NCI-H1105 treated with DMSO at 0.1 percent for 48 hours (cell line): ENCODE data around the gene NRF1.
"Not testable (repeated sequence)": the region's sequence is repeated elsewhere in the genome, so short reads cannot be mapped to it uniquely, and the experiment has no call there.

Experiments
- DNase-seq: peaks from one replicate; lab custom pipeline; 2025; lab: John Stamatoyannopoulos, UW

NRF1 gene

GRCh38 chr7:129649128-129649690 lies 37.7 kb downstream of the NRF1 start:
- DNase-seq = no peak

- DNase-seq = no peak
Observed at GRCh38 chr7:129650056-129650758, 38.7 kb downstream of the NRF1 start.

GRCh38 chr7:129652914-129653313 lies 41.4 kb downstream of the NRF1 start:
- no peak for DNase-seq

- no peak for DNase-seq
Observed at GRCh38 chr7:129655811-129656210, 44.3 kb downstream of the NRF1 start.

- no peak for DNase-seq
Observed at GRCh38 chr7:129657363-129657762, 45.8 kb downstream of the NRF1 start.

GRCh38 chr7:129659907-129660306 lies 48.4 kb downstream of the NRF1 start:
- not testable (repeated sequence) for DNase-seq

- DNase-seq = no peak
Observed at GRCh38 chr7:129661645-129662182, 50.2 kb downstream of the NRF1 start.

GRCh38 chr7:129663240-129663639 lies 51.7 kb downstream of the NRF1 start:
- not testable (repeated sequence) for DNase-seq

- peak; percentile 67 for DNase-seq
Observed at GRCh38 chr7:129664029-129665012, 52.8 kb downstream of the NRF1 start.

- DNase-seq = no peak
Observed at GRCh38 chr7:129665013-129665401, 53.5 kb downstream of the NRF1 start.

- DNase-seq = no peak
Observed at GRCh38 chr7:129667116-129667515, 55.6 kb downstream of the NRF1 start.

- DNase-seq = no peak
Observed at GRCh38 chr7:129667551-129667950, 56.0 kb downstream of the NRF1 start.

GRCh38 chr7:129669901-129670300 lies 58.4 kb downstream of the NRF1 start:
- DNase-seq = no peak

GRCh38 chr7:129670656-129671055 lies 59.1 kb downstream of the NRF1 start:
- no peak for DNase-seq

GRCh38 chr7:129671266-129671665 lies 59.7 kb downstream of the NRF1 start:
- no peak for DNase-seq

- not testable (repeated sequence) for DNase-seq
Observed at GRCh38 chr7:129674475-129674874, 63.0 kb downstream of the NRF1 start.

- no peak for DNase-seq
Observed at GRCh38 chr7:129675521-129675920, 64.0 kb downstream of the NRF1 start.

GRCh38 chr7:129676017-129676897 lies 64.7 kb downstream of the NRF1 start:
- no peak for DNase-seq

- DNase-seq = no peak
Observed at GRCh38 chr7:129677796-129678195, 66.3 kb downstream of the NRF1 start.

- no peak for DNase-seq
Observed at GRCh38 chr7:129678606-129679005, 67.1 kb downstream of the NRF1 start.

- no peak for DNase-seq
Observed at GRCh38 chr7:129680400-129680799, 68.9 kb downstream of the NRF1 start.
